Caco-2 (cell line): Measurements from ENCODE around the gene HSPA1B. TPM values are rescaled to one million over a fixed set of nuclear protein-coding genes. Genes with fewer than 3 reads are reported as not detected.
"Not testable (repeated sequence)": the region's sequence is repeated elsewhere in the genome, so short reads cannot be mapped to it uniquely, and the experiment has no call there.

ENCODE experiments used
- BruUV-seq: library from RNA; stranded (reverse); fragments of 400-500 nt; replicated peaks from 2 replicates; lab custom pipeline; 2021; lab: Mats Ljungman, UMichigan
- CTCF ChIA-PET: fragments of 300-600 bp; sonication (Branson Sonifier 250); formaldehyde crosslinking; loops from one replicate; lab custom pipeline; 2022; ENCODE audit warnings: antibody characterized with exemption; lab: Charles Lee
- POLR2A ChIA-PET: fragments of 300-600 bp; sonication (Branson Sonifier 250); formaldehyde crosslinking; loops from one replicate; lab custom pipeline; 2022; ENCODE audit warnings: antibody characterized with exemption; lab: Charles Lee
- DNase-seq, 2 experiments: peaks; one replicate each; pipeline versions ENCODE4 v3.0.0 to v3.0.0-alpha.2; 2020 to 2022
- H3K27me3 ChIP-seq: replicated peaks from 2 replicates; pipeline ENCODE4 v1.6.0; 2011; ENCODE audit warnings: low read length; ENCODE audit not compliant: control insufficient read depth, insufficient read depth
- H3K36me3 ChIP-seq: 2 replicates; pipeline ENCODE4 v1.5.1; 2011; ENCODE audit warnings: low read length; ENCODE audit not compliant: control insufficient read depth, insufficient read depth
- H3K4me1 ChIP-seq: fragments of 250-450 bp; sonication (Bioruptor Pico); 2 replicates; pipeline ENCODE4 v1.5.1; 2020; ENCODE audit warnings: mild to moderate bottlenecking
- H3K4me3 ChIP-seq: 2 replicates; pipeline ENCODE4 v1.5.1; 2011; ENCODE audit warnings: low read depth, mild to moderate bottlenecking, control low read depth, low read length
- H3K9me3 ChIP-seq: fragments of 250-450 bp; sonication (Bioruptor Pico); 2 replicates; pipeline ENCODE4 v1.5.1; 2020; ENCODE audit warnings: mild to moderate bottlenecking, moderate library complexity
- H3K27ac Mint-ChIP-seq: one replicate; pipeline ENCODE4 v1.8.0; 2022; ENCODE audit warnings: mixed read lengths; ENCODE audit not compliant: unreplicated experiment
- H3K27me3 Mint-ChIP-seq: one replicate; pipeline ENCODE4 v1.8.0; 2022; ENCODE audit warnings: mixed read lengths; ENCODE audit not compliant: insufficient read depth, unreplicated experiment
- H3K36me3 Mint-ChIP-seq: one replicate; pipeline ENCODE4 v1.8.0; 2022; ENCODE audit warnings: mild to moderate bottlenecking, mixed read lengths; ENCODE audit not compliant: insufficient read depth, unreplicated experiment
- H3K4me1 Mint-ChIP-seq: one replicate; pipeline ENCODE4 v1.8.0; 2022; ENCODE audit warnings: low read depth, mixed read lengths; ENCODE audit not compliant: unreplicated experiment
- H3K4me3 Mint-ChIP-seq: one replicate; pipeline ENCODE4 v1.8.0; 2022; ENCODE audit warnings: mild to moderate bottlenecking, moderate library complexity, mixed read lengths; ENCODE audit not compliant: unreplicated experiment
- H3K9me3 Mint-ChIP-seq: one replicate; pipeline ENCODE4 v1.8.0; 2022; ENCODE audit warnings: mixed read lengths; ENCODE audit not compliant: unreplicated experiment
- intact Hi-C: fragments of 100-400 bp; cut with micrococcal nuclease; formaldehyde crosslinking; loops from one replicate; pipeline ENCODE4 v1.10.0; 2022; ENCODE audit not compliant: unreplicated experiment
- total RNA-seq: library from RNA; stranded (reverse); gene quantifications from 2 replicates; pipeline ENCODE4 v1.2.3, GENCODE V29; 2022
- TF ChIP-seq, protein P1 (sequence below), 2 experiments: fragments of 200-600 bp in 1 of 2; IDR thresholded peaks; 1 replicate in 1 of 2; 2 replicates in 1 of 2; pipeline versions ENCODE4 v1.5.1 to v1.8.0; 2011 to 2022; ENCODE audit warnings: antibody characterized with exemption in 1 of 2, control low read depth in 1 of 2, inconsistent platforms in 1 of 2, low read depth in 1 of 2, low read length in 1 of 2, mild to moderate bottlenecking in 1 of 2, moderate library complexity in 1 of 2; ENCODE audit not compliant: insufficient read depth in 1 of 2, severe bottlenecking in 1 of 2, unreplicated experiment in 1 of 2

The HSPA1B gene
- total RNA-seq, 1 experiment from 2014 or later: 99.0 TPM

DNA sequence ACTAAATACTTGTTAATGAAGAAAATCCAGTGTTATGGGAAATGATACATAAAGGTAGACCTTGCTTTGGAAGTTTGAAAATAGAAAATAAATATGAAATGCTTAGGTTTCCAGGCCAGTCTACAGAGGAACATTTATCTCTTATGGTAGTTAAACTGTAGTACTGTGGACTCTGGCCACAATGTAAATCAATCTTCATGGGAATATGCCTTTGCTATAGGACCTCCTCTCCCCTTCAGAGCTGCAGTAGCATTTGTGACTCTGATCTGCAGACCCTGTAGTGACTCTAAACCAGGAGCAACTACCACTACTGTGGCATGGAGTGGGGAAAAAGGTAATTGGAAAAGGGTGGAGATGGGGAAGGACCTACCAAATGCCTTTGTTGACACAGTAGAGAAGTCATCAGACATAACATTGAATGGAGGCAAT is 7.7 kb upstream of the HSPA1B start:
- H3K4me1 ChIP-seq: peaks cover 45% of the 10 kb centered on the region
- no peaks in the 10 kb centered on the region for H3K36me3 ChIP-seq
- no TSS peak for BruUV-seq
- ChIA-PET POLR2A (interaction anchor here (0.7 kb wide), 1 partner anchor 1498 kb away, joined by 10 read pairs; no protein-coding TSS in a partner anchor), CTCF (no interaction called here)
- Mint-ChIP-seq H3K9me3 (no peaks in the 10 kb centered on the region), H3K4me3 (no peak overlapping the region), H3K4me1 (peaks cover 8% of the 10 kb centered on the region), H3K27me3 (no peaks in the 10 kb centered on the region), H3K27ac (no peak overlapping the region), H3K36me3 (peaks cover 36% of the 10 kb centered on the region)
- H3K4me3 ChIP-seq: no peak overlapping the region
- H3K27me3 ChIP-seq: no peaks in the 10 kb centered on the region
- TF ChIP-seq, protein P1, sequence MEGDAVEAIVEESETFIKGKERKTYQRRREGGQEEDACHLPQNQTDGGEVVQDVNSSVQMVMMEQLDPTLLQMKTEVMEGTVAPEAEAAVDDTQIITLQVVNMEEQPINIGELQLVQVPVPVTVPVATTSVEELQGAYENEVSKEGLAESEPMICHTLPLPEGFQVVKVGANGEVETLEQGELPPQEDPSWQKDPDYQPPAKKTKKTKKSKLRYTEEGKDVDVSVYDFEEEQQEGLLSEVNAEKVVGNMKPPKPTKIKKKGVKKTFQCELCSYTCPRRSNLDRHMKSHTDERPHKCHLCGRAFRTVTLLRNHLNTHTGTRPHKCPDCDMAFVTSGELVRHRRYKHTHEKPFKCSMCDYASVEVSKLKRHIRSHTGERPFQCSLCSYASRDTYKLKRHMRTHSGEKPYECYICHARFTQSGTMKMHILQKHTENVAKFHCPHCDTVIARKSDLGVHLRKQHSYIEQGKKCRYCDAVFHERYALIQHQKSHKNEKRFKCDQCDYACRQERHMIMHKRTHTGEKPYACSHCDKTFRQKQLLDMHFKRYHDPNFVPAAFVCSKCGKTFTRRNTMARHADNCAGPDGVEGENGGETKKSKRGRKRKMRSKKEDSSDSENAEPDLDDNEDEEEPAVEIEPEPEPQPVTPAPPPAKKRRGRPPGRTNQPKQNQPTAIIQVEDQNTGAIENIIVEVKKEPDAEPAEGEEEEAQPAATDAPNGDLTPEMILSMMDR (IDR thresholded peaks at IDR 0.05; ENCODE audit: insufficient read depth in 1 of 2, low read depth in 1 of 2, low read length in 1 of 2, severe bottlenecking in 1 of 2, unreplicated experiment in 1 of 2): no peak
- no peak for DNase-seq
- intact Hi-C loops: no loop called here
- no peaks in the 10 kb centered on the region for H3K9me3 ChIP-seq

DNA sequence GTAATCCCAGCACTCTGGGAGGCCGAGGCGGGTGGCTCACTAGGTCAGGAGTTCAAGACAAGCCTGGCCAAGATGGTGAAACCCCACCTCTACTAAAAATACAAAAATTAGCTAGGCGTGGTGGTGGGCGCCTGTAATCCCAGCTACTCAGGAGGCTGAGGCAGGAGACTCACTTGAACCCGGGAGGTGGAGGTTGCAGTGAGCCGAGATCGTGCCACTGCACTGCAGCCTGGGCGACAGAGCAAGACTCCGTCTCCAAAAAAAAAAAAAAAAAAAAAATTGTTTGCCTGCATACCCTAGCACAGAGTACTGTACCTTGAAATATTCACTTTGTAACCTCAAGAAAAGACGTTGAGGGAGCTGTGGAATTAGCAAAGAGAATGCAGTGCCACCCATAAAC is 7.1 kb upstream of the HSPA1B start:
- CTCF ChIA-PET, H3K27me3 Mint-ChIP-seq, H3K9me3 Mint-ChIP-seq, DNase-seq, intact Hi-C loops, H3K36me3 ChIP-seq, BruUV-seq, H3K27me3 ChIP-seq, H3K4me3 ChIP-seq, H3K9me3 ChIP-seq: not testable (repeated sequence)
- Mint-ChIP-seq H3K4me1 (peaks cover 13% of the 10 kb centered on the region), H3K4me3 (peak overlapping the region; percentile 96), H3K36me3 (peaks cover 36% of the 10 kb centered on the region), H3K27ac (peak overlapping the region; percentile 98)
- POLR2A ChIA-PET: interaction anchor here (0.7 kb wide), 1 partner anchor 1498 kb away, joined by 10 read pairs; no protein-coding TSS in a partner anchor
- H3K4me1 ChIP-seq: peaks cover 50% of the 10 kb centered on the region

DNA sequence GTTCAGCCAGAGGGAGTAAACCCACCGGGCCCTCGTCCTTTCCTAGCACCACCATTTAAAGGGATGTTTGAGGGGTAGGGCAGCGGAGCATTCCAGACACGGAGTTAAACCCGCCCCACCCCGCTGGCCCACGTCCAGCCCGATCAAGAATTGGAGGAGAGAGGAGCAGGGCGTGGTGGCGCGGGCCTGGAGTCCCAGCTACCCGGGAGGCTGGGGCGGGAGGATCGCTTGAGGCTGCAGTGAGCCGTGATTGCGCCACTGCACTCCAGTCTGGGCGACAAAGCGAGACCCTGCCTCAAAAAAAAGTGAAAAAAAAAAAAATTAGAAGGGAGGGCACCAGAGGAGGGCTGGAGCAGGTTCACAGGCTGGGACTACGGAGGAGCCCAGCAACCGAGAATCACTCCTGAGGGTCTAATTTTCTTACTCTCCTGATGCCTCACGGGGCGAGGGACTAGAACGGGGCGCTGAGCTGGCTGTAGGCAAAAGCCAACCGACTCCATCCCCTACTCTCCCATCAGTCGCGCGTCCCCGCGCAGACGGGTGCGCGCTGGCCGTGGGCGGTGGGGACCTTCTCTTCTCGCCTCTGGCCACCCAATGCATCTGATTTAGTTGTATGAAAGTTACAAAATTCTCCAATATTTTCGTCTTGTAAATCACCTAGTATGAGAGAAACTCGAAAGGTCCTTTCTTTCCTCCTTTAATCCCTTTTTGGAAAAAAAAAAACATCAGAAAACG is 6.1 kb upstream of the HSPA1B start:
- Histone ChIP-seq H3K36me3 (no peaks in the 10 kb centered on the region), H3K9me3 (no peaks in the 10 kb centered on the region), H3K27me3 (no peaks in the 10 kb centered on the region), H3K4me1 (peaks cover 61% of the 10 kb centered on the region), H3K4me3 (peak overlapping the region; percentile 45)
- Mint-ChIP-seq H3K4me1 (peaks cover 17% of the 10 kb centered on the region), H3K9me3 (no peaks in the 10 kb centered on the region), H3K36me3 (peaks cover 36% of the 10 kb centered on the region), H3K27ac (peak overlapping the region; percentile 98), H3K27me3 (no peaks in the 10 kb centered on the region), H3K4me3 (peak overlapping the region; percentile 96)
- BruUV-seq: TSS peak; percentile 63
- TF ChIP-seq, protein P1 (IDR thresholded peaks at IDR 0.05; ENCODE audit: insufficient read depth in 1 of 2, low read depth in 1 of 2, low read length in 1 of 2, severe bottlenecking in 1 of 2, unreplicated experiment in 1 of 2): no peak
- ChIA-PET POLR2A (interaction anchor here (0.6 to 1.7 kb wide), 7 partner anchors 15 to 118 kb away, joined by 4 to 11 read pairs (median 6); partner anchors contain the start of genes ABHD16A, DDAH2, LSM2 and NEU1), CTCF (interaction anchor here (1.1 to 1.4 kb wide), 3 partner anchors 15 to 131 kb away, joined by 3 to 4 read pairs (median 4); partner anchors contain the start of genes LSM2 and NEU1)
- intact Hi-C loops: loop anchor here (1.0 kb wide), 1 partner anchor 15 kb away; the partner anchor contains the start of gene LSM2
- DNase-seq: peak; percentile 69 to 72
